Hepatocyte (in vitro differentiated cells): ENCODE results near the gene ACOX3.

Experiments used
- CTCF ChIP-seq: fragments of 200-600 bp; sonication (generic); IDR thresholded peaks from 2 replicates; pipeline ENCODE4 v1.5.1; 2016; ENCODE audit warnings: antibody characterized with exemption, mild to moderate bottlenecking; ENCODE audit not compliant: poor library complexity
- EZH2 ChIP-seq: fragments of 200-600 bp; sonication (generic); IDR thresholded peaks from 2 replicates; pipeline ENCODE4 v1.6.1; 2016; ENCODE audit warnings: antibody characterized with exemption, mild to moderate bottlenecking, borderline replicate concordance

GRCh38 chr4:8347660-8348059 lies 92.9 kb downstream of the ACOX3 start:
- TF ChIP-seq CTCF, result no peak
- TF ChIP-seq EZH2, result no peak
